HPDE6-E6E7 (cell line): ENCODE data around the gene KLC1.
"Not testable (repeated sequence)": the region's sequence is repeated elsewhere in the genome, so short reads cannot be mapped to it uniquely, and the experiment has no call there.

Experiments
- DNase-seq: peaks from one replicate; pipeline ENCODE4 v3.0.0; 2011; ENCODE audit warnings: missing footprints; ENCODE audit errors: extremely low spot score

The KLC1 gene

GRCh38 chr14:103628684-103629502 lies at the start of gene KLC1:
TSS of gene KLC1 (plus strand) at chr14:103629211. CDS start at chr14:103654565, 25,354 bp downstream.
- peak; percentile 78 for DNase-seq

DNA sequence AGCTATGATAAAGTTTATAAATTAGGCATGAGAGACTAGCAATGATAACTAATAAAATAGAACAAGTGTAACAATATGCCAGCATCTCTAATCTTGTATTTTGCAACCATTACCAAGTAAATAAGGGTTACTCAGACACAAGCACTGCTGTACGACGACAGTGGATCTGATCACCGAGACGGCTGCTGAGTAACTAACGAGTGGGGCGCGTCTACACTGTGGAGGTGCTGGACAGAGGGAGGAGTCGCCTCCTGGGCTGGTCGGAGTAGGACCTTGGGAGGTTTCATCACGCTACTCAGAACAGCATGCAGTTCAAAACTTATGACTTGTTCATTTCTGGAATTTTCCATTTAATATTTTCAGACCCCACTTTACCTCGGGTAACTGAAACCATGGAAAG lies 47.8 kb upstream of the KLC1 start:
- no peak for DNase-seq

GRCh38 chr14:103581954-103582703 lies 46.9 kb upstream of the KLC1 start:
- DNase-seq: peak; percentile 84

DNA sequence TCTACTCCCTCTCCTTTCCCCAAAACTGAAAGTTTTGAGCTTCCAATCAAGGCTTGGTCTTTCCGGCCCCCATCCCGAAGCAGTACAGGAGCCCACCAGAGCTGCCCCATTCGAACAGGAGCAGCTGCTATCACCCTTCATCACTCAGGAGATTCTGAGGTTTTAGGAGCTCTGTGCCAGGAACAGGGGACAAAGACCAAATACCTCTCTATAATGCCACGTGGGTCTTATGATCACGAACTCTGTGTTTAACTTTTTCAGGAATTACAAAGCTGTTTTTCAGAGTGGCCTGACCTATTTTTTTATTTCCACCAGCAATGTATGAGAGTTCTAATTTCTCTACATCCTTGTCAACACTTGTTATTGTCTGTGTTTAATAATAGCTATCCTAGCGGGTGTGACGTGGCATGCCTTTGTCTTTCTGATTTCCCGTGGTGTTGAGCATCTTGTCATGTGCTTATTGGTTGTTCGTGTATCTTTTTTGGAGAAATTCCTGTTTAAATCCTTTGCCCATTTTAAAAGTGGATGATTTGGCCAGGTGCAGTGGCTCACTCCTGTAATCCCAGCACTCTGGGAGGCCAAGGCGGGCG lies 44.6 kb upstream of the KLC1 start:
- no peak for DNase-seq

DNA sequence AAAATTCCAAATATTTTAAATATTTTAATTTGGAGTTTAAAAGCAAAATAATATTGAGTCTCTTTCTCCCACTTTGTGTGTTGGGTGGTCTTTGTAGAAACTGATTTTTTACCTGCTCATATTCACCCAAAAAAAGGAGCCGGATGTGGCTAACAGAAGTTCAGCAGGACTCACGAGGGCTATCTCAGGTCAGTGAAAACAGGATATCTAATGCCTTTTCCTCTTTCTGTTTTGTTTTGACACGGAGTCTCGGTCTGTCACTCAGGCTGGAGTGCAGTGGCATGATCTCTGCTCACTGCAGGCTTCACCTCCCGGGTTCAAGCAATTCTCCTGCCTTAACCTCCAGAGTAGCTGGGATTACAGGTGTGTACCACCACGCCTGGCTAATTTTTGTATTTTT lies 35.4 kb upstream of the KLC1 start:
- DNase-seq: no peak

GRCh38 chr14:103594265-103594664 lies 34.7 kb upstream of the KLC1 start:
- peak; percentile 73 for DNase-seq

DNA sequence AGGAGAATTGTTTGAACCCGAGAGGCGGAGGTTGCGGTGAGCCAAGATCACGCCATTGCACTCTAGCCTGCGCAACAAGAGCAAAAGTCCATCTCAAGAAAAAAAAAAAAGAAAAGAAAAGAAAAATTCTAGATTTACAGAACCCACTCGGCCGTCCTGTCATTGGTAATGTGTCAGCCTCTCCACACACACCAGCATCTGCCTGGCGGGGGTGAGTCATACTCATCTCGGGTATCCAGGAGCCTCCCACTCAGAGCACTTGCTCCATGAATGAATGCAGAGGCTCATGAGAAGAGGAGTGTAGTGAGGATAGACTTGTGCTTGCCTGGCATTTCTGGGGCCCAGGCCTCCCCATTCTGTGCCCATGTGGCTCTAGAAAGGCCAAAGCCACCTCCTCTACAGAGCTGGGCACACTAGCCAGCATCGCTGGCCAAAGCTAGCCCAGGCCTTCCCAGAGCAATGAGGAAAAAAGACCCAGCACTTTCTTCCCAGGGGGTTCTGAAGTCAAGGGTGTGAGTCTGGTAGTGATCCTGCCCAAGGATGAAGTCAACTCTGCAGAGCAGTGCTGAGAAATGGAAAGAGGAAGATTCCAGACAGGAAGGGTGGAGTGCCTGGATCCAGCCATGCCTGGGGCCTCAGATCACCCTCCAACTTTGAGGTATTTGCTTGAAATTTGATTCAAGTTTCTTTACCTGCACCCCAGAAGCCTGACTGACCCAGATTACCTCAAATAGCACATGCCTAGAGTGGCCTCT lies 31.2 kb upstream of the KLC1 start:
- DNase-seq: peak; percentile 99

DNA sequence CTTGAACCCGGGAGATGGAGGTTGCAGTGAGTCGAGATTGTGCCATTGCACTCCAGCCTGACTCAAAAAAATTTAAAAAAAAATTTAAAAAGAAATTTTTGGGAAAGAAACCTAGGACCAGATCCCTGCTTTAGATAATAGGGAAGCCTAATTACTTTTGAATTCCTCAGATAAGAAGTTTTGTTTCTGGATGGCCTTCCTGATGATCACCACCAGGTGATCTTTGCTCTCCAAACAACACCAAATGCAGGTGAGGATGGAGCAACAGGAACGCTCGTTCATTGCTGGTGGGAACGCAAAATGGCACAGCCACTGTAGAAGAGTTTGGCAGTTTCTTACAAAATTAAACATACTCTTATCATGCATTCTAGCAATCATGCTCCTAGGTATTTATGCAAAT lies 28.5 kb upstream of the KLC1 start:
- no peak for DNase-seq

GRCh38 chr14:103604620-103605019 lies 24.4 kb upstream of the KLC1 start:
- DNase-seq: no peak

DNA sequence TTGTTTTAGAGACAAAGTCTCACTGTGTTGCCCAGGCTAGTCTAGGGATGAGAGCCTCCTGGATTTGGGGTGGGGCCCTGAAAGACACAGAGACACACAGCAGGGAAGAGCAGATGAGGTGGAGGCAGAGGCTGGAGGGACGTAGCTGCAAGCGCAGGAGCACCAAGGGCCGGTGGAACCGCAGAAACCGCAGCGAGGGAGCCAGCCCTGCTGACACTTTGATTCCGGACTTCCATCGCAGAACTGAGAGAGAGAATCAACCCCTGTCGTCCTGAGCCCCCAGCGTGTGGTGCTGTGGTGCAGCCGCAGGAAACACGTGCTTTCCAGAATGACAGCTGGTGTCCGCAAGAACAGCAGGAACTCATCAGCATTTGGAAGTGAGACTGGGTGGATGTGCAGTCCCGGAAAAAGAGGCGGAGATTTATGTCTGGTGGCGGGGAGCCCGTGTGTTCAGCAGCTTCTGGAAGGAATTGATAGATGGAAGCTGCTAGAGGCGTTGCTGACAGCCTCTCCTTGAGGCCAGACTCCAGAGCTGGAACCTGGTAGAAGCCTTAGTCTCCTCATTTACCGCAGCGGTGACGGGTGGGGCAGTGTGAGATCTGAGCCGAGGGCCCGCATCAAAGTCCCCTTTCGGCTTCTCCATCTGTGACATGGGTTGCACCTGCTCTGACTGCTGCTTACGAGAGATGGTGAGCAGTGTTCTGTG lies 21.9 kb upstream of the KLC1 start:
- DNase-seq: no peak

DNA sequence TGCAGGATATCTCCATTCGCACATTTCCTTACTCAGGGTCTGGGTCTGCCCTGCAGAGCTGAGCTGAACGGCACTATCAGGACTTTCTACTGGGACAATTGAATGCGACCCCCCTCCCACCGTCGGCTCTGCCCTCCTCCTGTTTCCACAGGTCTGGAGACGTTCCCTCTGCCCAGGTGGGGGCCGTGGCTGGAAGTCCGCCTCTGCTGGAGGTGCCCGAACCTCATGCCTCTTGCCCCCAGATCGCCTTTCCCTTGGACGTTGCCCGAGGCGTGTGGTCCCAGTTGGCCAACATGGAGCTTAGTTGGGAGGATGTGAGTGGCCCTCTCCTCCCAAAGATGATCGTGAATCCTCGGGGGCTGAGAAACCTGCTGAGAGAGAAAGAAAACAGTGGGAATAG lies 21.2 kb upstream of the KLC1 start:
- no peak for DNase-seq

- not testable (repeated sequence) for DNase-seq
These were observed 19.9 kb upstream of the KLC1 start for GRCh38 chr14:103609081-103609480.

GRCh38 chr14:103611215-103611614 lies 17.8 kb upstream of the KLC1 start:
- no peak for DNase-seq

DNA sequence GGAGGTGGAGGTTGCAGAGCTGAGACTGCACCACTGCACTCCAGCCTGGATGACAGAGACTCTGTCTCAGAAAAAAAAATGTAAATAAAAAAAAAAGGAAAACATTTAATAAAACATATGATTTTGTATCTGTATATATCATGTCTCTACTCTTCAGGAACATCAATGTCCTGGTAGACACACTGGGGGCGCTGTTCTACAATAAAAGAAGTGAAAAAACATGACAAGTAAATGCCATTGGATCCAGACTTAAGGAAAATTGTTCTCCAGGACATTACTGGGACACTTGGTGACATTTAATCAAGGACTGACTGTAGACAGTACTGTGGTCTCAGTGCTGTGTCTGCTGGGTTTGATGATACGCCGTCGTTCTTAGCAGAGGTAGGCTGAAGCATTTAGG lies 15.5 kb upstream of the KLC1 start:
- no peak for DNase-seq

GRCh38 chr14:103616635-103617300 lies 12.2 kb upstream of the KLC1 start:
- no peak for DNase-seq

- DNase-seq: no peak
These were observed 10.0 kb upstream of the KLC1 start for GRCh38 chr14:103619057-103619456.

DNA sequence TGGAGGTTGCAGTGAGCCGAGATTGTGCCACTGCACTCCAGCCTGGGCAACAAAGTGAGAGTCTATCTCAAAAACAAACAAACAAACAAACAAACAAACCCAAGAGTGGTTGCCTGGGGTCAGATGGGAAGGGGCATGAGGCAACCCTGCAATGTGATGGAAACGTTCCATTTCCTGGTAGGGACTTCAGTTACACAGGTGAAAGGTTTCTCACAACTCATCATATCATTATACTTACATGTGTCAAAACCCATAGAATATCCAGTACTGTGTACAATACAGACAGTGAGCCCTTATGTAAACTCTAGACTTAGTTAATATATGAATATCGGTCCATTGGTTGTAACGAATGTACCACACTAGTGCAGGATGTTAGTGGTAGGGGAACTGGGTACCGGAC lies 7.2 kb upstream of the KLC1 start:
- no peak for DNase-seq

DNA sequence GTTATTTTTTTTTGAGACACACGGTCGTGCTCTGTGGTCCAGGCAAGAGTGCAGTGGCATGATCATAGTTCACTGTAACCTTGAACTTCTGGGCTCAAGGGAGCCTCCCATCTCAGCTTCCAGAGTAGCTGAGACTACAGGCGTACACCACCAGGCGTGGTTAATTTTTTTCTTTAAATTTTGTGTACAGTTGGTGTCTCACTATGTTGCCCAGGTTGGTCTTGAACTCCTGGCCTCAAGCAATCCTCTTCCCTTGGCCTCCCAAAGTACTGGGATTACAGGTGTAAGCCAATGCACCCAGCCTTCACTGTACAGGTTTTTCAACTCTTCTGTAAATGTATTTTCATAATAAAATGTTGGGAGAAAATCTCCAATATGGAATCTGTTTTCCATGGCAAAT lies 5.7 kb upstream of the KLC1 start:
- DNase-seq: no peak

- DNase-seq: no peak
These were observed 5.0 kb upstream of the KLC1 start for GRCh38 chr14:103623883-103624482.

GRCh38 chr14:103624860-103625259 lies 4.2 kb upstream of the KLC1 start:
- DNase-seq: peak; percentile 74
